Activated T-cell treated with anti-CD3 and anti-CD28 coated beads for 1 hour (primary cell): ENCODE results near the gene RARRES2.
"Not testable (repeated sequence)": the region's sequence is repeated elsewhere in the genome, so short reads cannot be mapped to it uniquely, and the experiment has no call there.

Experiments used
- DNase-seq: peaks from one replicate; pipeline ENCODE4 v3.0.0-alpha.2; 2020; ENCODE audit warnings: low read depth

Gene RARRES2

DNA sequence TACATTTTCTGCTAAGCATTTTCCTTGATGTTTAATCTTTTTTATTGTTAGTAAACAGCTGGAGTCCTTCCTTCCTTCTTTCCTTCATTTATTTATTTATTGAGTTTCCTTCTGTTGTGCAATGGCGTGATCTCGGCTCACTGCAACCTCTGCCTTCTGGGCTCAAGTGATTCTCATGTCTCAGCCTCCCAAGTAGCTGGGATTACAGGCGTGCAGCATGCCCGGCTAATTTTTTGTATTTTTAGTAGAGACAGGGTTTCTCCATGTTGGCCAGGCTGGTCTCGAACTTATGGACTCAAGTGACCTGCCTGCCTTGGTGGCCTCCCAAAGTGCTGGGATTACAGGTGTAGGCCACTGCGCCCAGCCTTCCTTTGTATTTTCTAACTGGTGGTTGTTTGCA is 24.4 kb downstream of the RARRES2 start:
- DNase-seq: not testable (repeated sequence)

DNA sequence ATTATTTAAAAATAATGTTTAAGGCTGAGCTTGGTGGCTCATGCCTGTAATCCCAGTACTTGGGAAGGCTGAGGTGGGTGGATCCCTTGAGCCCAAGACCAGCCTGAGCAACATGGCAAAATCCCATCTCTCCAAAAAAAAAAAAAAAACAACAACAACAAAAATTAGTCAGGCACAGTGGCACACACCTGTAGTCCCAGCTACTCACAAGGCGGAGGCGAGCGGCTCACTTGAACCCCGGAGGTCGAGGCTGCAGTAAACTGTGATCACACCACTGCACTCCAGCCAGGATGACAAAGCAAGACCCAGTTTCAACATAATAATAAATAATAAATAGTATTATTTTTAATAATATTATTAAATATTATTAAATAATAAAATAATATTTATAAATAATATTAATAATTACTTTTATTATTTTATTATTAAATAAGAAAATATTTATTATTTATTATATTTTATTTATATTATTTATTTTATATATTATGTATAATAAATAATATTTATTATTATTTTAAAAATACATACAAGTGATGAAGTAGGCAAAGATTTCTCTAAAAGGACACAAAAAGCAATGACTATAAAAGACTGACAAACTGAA is 26.7 kb downstream of the RARRES2 start:
- DNase-seq: no peak

GRCh38 chr7:150313870-150314269 is 27.6 kb downstream of the RARRES2 start:
- no peak for DNase-seq

- DNase-seq: no peak
These were observed 28.0 kb downstream of the RARRES2 start for GRCh38 chr7:150313367-150313809.

DNA sequence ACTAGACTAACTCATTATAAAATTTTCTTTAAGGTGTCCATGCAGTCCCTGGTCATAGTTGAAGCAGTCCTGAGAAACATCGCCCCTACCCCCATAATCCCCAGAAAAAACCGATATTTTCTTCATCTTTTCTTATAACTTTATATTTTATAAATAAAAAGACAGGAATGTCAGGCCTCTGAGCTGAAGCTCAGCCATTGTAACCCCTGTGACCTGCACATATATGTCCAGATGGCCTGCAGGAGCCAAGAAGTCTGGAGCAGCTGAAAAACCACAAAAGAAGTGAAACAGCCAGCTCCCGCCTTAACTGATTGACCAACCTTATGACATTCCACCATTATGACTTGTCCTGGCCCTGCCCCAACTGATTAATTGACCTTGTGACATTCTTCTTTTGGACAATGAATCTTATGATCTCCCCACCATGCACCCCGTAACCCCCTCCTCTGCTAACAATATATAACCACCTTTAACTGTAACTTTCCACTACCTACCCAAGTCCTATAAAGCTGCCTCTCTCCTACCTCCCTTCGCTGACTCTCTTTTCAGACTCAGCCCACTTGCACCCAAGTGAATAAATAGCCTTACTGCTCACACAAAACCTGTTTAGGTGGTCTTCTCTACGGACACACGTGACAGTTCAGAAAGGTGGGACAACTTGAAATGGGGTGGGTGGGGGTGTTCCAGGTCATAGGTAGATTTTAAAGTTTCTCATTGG is 28.6 kb downstream of the RARRES2 start:
- DNase-seq: not testable (repeated sequence)

DNA sequence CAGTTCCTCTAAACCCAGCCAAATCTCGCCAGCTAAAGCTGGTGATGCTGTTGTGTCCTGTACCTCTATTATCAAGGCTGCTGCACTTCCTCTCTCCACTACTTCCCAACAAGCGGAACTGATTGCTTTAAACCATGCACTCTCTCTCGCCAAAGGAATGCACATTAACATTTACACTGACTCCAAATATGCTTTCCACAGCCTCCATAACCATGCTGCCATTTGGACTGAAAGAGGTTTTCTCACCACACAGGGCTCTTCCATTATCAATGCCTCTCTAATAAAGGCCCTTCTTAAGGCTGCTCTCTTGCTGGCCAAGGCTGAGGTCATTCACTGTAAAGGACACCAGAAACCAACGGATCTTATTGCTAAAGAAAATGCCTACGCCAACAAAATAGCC is 29.7 kb downstream of the RARRES2 start:
- DNase-seq: no peak

DNA sequence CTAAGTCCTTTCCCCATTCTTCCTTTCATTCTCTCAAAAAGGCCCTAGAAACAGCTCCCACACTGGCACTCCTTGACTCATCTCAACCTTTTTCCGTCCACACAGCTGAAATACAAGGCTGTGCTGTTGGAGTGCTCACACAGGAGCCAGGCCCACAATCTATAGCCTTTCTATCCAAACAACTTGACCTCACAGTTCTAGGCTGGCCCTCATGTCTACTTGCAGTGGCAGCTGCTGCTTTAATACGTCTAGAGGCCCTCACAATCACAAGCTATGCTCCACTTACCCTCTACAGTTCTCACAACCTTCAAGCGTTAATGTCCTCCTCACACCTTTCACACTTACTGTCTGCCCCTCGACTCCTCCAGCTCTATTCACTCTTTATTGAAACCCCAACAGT is 30.3 kb downstream of the RARRES2 start:
- no peak for DNase-seq

- DNase-seq: no peak
These were observed 32.9 kb downstream of the RARRES2 start for GRCh38 chr7:150308575-150308974.

- DNase-seq: no peak
These were observed 33.5 kb downstream of the RARRES2 start for GRCh38 chr7:150307904-150308303.

DNA sequence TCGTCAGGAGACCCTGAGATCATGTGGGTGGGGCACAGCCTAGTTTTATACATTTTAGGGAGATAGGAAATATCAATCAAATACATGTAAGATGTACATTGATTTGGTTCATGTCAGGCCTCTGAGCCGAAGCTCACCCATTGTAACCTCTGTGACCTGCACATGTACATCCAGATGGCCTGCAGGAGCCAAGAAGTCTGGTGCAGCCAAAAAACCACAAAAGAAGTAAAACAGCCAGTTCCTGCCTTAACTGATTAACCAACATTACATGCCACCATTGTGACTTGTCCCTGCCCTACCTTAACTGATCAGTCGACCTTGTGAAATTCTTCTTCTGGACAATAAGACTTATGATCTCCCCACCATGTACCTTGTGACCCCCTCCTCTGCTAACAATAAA is 34.3 kb downstream of the RARRES2 start:
- DNase-seq: no peak

DNA sequence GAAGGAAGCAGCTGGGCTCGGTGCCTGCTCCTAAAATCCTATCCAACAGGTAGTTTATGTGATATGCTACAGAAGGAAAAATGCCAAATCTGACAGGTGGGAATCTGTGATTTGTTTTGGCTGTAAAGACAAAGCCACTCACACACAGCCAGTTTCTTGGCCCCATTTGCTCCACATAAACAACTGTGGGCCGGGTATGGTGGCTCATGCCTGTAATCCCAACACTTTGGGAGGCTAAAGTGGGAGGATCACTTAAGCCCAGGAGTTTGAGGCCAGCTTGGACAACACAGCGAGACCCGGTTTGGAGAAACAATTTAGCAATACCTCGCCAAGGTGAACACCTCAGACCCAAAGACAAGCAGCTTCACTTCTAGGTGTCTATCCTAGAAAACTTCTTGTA is 35.1 kb downstream of the RARRES2 start:
- not testable (repeated sequence) for DNase-seq

GRCh38 chr7:150305903-150306284 is 35.5 kb downstream of the RARRES2 start:
- DNase-seq: not testable (repeated sequence)

DNA sequence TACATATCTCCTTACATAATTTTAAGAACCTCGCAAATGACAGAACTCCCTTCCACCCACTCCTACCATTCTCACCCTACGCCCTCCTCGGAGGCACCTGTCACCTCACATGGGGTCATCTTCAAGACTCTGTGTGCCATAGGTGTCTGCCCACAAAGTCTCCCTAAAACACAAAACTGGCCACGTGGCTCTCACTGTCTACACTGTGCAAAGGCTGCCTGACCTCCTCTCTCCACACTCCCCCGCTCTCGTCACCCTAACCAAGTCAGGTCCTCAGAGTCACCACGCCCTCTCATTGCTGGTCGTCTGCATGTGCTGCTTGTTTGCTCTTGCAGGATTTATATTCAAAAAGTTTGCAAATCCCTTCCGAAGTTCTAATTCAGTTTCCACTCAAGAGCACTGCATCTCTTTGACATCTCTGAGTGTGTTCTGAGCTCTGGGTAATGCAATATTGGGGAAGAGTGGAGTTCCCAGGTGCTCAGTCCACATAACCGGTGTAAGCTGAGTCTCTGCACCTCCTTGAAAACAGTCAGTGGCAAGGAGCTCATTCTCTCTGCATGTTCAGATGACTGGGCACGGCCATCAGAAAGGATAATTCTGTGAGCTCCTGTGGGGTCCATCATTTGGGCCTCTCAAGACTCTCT is 36.0 kb downstream of the RARRES2 start:
- not testable (repeated sequence) for DNase-seq

- DNase-seq: not testable (repeated sequence)
These were observed 36.8 kb downstream of the RARRES2 start for GRCh38 chr7:150304499-150305258.

GRCh38 chr7:150302908-150303310 is 38.5 kb downstream of the RARRES2 start:
- not testable (repeated sequence) for DNase-seq

GRCh38 chr7:150297978-150298377 is 43.5 kb downstream of the RARRES2 start:
- not testable (repeated sequence) for DNase-seq

DNA sequence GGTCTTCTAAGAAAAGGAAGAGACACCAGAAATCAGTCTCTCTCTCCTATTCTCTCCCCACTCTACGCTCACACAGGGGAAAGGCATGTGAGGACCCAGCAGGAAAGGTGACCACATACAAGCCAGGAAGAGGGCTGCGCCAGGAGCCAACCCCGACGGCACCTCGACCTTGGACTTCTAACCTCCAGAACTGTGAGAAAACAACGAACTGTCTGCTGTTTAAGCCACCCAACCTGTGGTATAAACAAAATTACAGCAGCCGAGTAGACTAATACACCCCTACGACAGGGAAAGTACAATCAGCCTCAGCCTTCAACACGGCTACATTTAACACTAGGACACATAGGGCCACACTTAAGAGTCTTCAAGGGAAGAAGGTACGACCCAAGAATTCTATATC is 44.6 kb downstream of the RARRES2 start:
- DNase-seq: not testable (repeated sequence)

- DNase-seq: not testable (repeated sequence)
These were observed 45.8 kb downstream of the RARRES2 start for GRCh38 chr7:150295614-150296013.

DNA sequence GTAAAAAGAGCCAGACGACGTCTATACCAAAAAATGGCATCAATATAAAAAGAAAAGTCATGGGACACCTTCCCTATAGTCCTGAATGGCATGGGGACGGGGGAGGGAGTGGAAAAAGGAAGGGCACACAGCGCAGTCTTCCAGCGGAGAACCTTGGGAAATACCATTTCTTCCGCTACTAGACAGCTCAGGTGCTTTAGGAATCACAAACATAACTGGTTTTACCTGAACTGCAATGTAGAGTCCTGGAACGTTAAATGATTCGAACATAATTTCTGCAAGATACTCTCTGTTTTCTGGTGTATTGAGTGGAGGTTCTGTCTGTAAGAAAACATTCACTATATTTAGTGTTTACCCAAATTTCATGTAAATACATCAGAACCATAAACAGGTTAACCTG is 46.4 kb downstream of the RARRES2 start:
- DNase-seq: not testable (repeated sequence)

- not testable (repeated sequence) for DNase-seq
These were observed 51.1 kb downstream of the RARRES2 start for GRCh38 chr7:150290317-150290716.

DNA sequence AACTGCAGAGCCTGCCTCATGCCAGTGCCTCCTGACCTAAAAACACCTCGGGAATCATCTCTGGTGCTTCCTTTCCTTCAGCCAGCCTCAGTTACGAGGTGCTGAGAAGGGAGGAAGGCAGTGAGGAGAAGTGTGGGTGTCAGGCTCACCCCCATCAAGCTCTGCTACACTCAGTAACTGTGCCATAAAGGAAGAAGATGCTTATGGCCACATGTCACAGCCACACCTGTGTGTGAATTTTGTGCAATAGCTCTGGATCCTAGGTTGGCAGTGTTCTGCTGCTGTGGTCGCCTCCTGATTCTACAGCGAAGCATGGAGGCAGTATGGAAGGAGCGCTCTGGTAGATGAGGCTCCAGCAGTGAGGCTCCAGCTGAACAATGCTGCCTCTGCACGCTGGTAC is 52.6 kb downstream of the RARRES2 start:
- not testable (repeated sequence) for DNase-seq
